Measurements from ENCODE around the gene TACR2. TPM values are rescaled to one million over a fixed set of nuclear protein-coding genes. Genes with fewer than 3 reads are reported as not detected.
A peak's percentile ranks its signal among the peaks of the same experiment; 100 is the strongest.

The TACR2 gene
- polyA plus RNA-seq, 3 donors, result 0.19 to 0.23 (median 0.20) TPM

DNA sequence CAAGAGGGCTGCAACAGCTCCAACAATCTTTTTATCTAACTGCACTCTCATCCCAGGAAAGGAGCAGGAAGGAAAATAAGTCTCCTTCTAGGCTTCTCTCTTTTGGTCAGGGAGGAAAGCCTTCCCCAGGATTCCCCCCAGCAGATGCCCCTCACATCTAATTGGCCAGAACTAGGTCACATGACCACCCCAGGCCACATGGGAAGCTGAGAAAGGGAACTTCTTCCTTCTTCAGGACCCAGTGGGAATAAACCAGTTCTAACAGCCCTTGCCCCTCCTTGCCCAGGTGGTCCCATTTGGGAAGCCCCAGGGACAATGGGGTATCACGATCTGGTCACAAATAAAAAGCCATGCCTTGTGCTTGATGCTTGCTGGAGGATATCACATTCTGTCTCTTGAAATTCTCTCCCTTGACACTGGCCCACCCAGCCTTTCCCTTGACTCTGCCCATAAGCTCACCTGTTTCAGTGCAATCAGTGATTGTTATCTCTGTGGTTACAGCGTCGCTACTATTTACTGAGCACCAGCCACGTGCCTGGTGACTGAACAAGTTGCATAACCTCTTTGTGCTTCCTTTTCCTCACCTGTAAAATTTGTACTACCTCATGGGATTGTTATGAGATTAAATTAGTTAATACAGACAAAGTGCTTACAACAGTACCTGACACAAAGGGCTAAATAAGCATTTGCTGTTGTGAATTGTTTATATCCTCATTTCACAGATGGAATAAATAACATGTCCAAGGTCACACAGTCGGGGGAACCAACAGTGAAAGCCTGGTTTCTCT lies 9.0 kb upstream of the TACR2 start:
- peaks cover 17% of the 10 kb centered on the region for H3K4me1 Mint-ChIP-seq
- Histone ChIP-seq H3K4me1 (ENCODE audit: control insufficient read depth in 1 of 2, insufficient read depth in 2 of 2, low read length in 2 of 2) (peaks cover 6 to 10% of the 10 kb centered on the region in 2 donors), H3K9ac (ENCODE audit: insufficient read depth, low read length, poor library complexity, severe bottlenecking) (no peak overlapping the region), H3K9me3 (replicated peaks in 1 of 2; ENCODE audit: control insufficient read depth in 1 of 2, insufficient read depth in 1 of 2, low read length in 2 of 2) (no peaks in the 10 kb centered on the region), H2AFZ (ENCODE audit: insufficient read depth, low read depth, low read length, poor library complexity, severe bottlenecking) (peak overlapping the region; percentile 31), H3K79me2 (ENCODE audit: insufficient read depth, low read length) (no peaks in the 10 kb centered on the region), H3K36me3 (replicated peaks in 1 of 2; ENCODE audit: control insufficient read depth in 1 of 2, insufficient read depth in 2 of 2, low read length in 2 of 2) (no peaks in the 10 kb centered on the region), H4K20me1 (ENCODE audit: insufficient read depth, low read length) (no peaks in the 10 kb centered on the region), H3K4me3 (replicated peaks in 1 of 3; ENCODE audit: low read depth in 2 of 3, low read length in 3 of 3) (no peak overlapping the region), H3K27me3 (ENCODE audit: control insufficient read depth in 2 of 2, insufficient read depth in 2 of 2, low read length in 2 of 2) (no peaks in the 10 kb centered on the region), H3K27ac (ENCODE audit: low read depth in 1 of 2, low read length in 2 of 2) (no peak overlapping the region), H3K4me2 (replicated peaks; ENCODE audit: extremely low read depth, low read length, poor library complexity, severe bottlenecking) (no peak overlapping the region)
- 100% methylated on average over 1 of the region's 5 CpGs for WGBS (ENCODE audit: insufficient coverage)
- intact Hi-C loops (cut with micrococcal nuclease), result loop anchor here (5.0 kb wide), 1 partner anchor 82 kb away; no protein-coding TSS in a partner anchor
- H3K4me3 Mint-ChIP-seq, result no peak overlapping the region
- no peak for TF ChIP-seq CTCF (IDR thresholded peaks at IDR 0.05)
- no peak overlapping the region for H3K27ac Mint-ChIP-seq
- peaks cover 3 to 11% (median 5%) of the 10 kb centered on the region in 3 donors for H3K27me3 Mint-ChIP-seq (ENCODE audit: low read depth in 3 of 3)
- no peaks in the 10 kb centered on the region for H3K36me3 Mint-ChIP-seq
- DNase-seq, result peak in 1 of 3 donors; percentile 31
- H3K9me3 Mint-ChIP-seq, result peaks cover 0 to 3% (median 0%) of the 10 kb centered on the region in 7 donors

GRCh38 chr10:69425041-69425440 lies 8.3 kb upstream of the TACR2 start:
- Histone ChIP-seq H3K27me3 (ENCODE audit: control insufficient read depth in 2 of 2, insufficient read depth in 2 of 2, low read length in 2 of 2) (no peaks in the 10 kb centered on the region), H3K4me1 (ENCODE audit: control insufficient read depth in 1 of 2, insufficient read depth in 2 of 2, low read length in 2 of 2) (peaks cover 6 to 10% of the 10 kb centered on the region in 2 donors), H3K36me3 (replicated peaks in 1 of 2; ENCODE audit: control insufficient read depth in 1 of 2, insufficient read depth in 2 of 2, low read length in 2 of 2) (no peaks in the 10 kb centered on the region), H3K27ac (ENCODE audit: low read depth in 1 of 2, low read length in 2 of 2) (no peak overlapping the region), H3K79me2 (ENCODE audit: insufficient read depth, low read length) (no peaks in the 10 kb centered on the region), H3K4me3 (replicated peaks in 1 of 3; ENCODE audit: low read depth in 2 of 3, low read length in 3 of 3) (no peak overlapping the region), H3K9ac (ENCODE audit: insufficient read depth, low read length, poor library complexity, severe bottlenecking) (no peak overlapping the region), H3K9me3 (replicated peaks in 1 of 2; ENCODE audit: control insufficient read depth in 1 of 2, insufficient read depth in 1 of 2, low read length in 2 of 2) (no peaks in the 10 kb centered on the region), H2AFZ (ENCODE audit: insufficient read depth, low read depth, low read length, poor library complexity, severe bottlenecking) (no peak overlapping the region), H4K20me1 (ENCODE audit: insufficient read depth, low read length) (no peaks in the 10 kb centered on the region), H3K4me2 (replicated peaks; ENCODE audit: extremely low read depth, low read length, poor library complexity, severe bottlenecking) (no peak overlapping the region)
- peaks cover 17% of the 10 kb centered on the region for H3K4me1 Mint-ChIP-seq
- peaks cover 0 to 3% (median 0%) of the 10 kb centered on the region in 7 donors for H3K9me3 Mint-ChIP-seq
- H3K4me3 Mint-ChIP-seq, result no peak overlapping the region
- peaks cover 3 to 11% (median 5%) of the 10 kb centered on the region in 3 donors for H3K27me3 Mint-ChIP-seq (ENCODE audit: low read depth in 3 of 3)
- DNase-seq, result no peak
- no peak for TF ChIP-seq CTCF (IDR thresholded peaks at IDR 0.05)
- peak overlapping the region in 1 of 7 donors; percentile 13 for H3K27ac Mint-ChIP-seq
- intact Hi-C loops (cut with micrococcal nuclease), result loop anchor here (5.0 kb wide), 1 partner anchor 82 kb away; no protein-coding TSS in a partner anchor
- no peaks in the 10 kb centered on the region for H3K36me3 Mint-ChIP-seq
- WGBS (ENCODE audit: insufficient coverage), result no CpG with 5 or more reads among the region's 2 CpGs
